ENCODE measurements around the gene DKK1.

Gene DKK1, protein sequence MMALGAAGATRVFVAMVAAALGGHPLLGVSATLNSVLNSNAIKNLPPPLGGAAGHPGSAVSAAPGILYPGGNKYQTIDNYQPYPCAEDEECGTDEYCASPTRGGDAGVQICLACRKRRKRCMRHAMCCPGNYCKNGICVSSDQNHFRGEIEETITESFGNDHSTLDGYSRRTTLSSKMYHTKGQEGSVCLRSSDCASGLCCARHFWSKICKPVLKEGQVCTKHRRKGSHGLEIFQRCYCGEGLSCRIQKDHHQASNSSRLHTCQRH

DNA sequence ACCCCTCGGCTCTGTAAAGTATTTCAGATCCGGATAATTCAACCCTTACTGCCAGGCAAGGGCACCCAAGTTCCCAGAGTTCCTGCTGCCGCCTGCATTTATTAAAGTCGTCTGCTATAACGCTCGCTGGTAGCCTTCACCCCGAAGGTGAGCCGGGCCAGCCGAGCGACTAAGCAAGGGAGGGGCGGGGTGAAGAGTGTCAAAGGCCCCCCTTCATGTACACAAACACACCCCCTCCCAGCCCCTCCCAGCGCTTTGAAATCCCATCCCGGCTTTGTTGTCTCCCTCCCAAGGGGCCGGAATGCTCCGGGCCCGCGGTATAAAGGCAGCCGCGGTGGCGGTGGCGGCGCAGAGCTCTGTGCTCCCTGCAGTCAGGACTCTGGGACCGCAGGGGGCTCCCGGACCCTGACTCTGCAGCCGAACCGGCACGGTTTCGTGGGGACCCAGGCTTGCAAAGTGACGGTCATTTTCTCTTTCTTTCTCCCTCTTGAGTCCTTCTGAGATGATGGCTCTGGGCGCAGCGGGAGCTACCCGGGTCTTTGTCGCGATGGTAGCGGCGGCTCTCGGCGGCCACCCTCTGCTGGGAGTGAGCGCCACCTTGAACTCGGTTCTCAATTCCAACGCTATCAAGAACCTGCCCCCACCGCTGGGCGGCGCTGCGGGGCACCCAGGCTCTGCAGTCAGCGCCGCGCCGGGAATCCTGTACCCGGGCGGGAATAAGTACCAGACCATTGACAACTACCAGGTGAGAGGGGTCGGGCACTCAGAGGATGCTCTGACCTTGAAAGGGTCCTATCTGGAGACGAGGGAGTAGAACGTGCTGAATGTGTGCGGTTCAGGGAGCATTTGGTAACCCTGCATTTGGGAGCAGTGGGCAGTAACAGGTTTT lies at the start of gene DKK1:
Gene DKK1 (plus strand): TSS at position 349 of the 889 bp plus-strand sequence. CDS start 154 bp downstream, at position 503.
- DNase-seq: no peak

DNA sequence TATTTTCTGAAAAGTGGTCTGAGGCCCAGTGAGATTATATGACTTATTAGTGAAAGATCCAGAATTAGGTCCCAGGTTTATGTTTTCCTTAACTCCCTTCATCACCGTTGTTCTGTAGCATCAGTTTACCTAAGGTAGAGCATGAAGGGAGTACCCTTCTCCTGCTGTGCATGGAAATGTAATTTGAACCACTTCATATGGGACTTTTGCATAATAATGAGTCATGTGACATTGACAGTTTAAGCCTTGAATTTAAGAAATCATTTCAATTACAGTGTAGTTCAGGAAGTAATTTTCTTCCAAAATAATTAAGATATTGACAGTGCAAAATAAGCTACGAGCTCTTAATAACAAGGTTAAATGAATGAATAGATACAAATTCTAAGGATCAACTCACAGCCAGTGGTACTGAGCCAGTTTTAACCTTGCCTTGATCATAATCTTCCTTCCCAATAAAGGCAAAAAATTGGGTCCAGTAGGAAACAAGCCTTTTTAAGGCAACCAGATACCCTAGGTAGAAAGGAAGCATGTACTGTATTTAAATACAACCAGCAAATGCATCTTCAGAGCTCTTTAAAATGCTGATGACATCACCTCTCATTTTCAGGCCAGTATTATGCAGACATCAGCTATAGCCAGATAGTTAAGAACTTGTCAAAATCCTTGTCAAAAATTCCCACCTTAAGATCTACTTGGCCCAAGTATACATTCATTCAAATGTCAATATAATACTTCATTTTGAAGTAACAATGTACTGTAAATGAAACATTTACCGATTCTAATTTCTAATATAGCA lies 48.8 kb upstream of the DKK1 start:
- DNase-seq: no peak

DNA sequence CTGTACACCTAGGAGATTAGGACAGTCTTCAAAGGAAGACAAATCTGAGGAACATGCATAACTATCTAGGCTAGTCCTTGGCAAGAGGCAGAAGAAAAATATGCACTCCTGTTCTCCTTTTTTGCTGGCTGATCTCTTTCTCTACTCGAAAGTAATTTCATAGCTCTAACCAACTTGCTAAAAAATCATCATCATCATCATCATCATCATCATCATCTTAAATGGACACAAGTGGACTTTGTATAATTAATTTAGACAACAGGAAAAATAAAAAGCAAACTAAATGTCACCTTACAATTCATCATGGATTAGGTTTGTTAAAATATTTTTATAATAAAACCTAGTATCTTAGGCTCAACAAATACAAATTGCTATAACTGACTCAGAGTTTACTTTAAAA lies 47.2 kb upstream of the DKK1 start:
- DNase-seq: no peak

DNA sequence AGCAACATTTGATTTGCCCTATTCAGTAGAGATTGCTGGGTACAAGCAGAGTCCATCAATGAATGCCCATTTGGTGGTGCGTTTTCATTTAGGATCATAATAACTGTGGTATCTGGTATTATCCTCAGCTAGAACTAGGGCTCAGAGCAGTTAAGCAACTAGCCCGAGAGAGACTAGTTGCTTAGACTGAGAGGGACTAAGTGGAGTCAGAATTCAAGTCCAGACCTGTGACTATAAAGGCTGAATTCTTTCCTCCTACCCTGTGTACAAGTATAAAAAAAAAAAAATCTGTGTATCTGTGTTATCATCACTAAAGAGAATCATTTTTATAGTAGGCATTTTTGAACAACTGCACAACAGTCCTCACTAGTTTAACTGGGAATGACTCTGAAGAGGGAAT lies 45.3 kb upstream of the DKK1 start:
- DNase-seq: no peak

DNA sequence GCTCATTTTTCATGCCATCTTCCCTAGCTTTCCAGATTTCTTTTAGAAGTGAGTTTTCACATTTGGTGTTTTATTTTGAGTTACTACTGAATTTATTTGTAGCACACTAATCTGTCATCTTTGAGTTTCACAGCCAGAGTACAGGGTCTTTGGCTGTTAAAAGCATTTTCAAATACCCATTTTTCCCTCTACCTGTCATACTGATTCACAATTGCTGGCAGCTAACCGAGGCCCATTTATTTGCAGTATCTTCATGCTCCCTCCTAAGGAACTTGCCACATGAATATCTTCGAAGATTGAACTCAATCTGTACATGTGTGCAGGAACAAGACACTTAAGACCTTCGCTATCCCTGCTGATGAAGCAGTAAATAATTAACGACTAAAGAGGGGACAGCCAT lies 44.8 kb upstream of the DKK1 start:
- DNase-seq: no peak

DNA sequence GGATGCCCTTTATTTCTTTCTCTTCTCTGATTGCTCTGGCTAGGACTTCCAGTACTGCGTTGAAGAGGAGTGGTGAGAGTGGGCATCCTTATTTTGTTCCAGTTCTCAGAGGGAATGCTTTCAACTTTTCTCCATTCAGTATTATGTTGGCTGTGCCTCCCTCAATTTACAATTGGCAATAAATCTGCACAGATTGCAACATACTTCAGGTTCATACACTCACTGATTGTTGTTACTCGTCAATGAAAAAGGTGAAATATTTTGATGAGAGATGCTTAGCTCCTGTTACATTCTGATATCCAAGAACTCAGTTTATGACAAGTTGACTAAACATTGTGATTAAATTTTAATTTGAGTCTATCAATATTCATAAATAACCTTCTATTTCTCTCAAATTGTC lies 37.9 kb upstream of the DKK1 start:
- DNase-seq: no peak

DNA sequence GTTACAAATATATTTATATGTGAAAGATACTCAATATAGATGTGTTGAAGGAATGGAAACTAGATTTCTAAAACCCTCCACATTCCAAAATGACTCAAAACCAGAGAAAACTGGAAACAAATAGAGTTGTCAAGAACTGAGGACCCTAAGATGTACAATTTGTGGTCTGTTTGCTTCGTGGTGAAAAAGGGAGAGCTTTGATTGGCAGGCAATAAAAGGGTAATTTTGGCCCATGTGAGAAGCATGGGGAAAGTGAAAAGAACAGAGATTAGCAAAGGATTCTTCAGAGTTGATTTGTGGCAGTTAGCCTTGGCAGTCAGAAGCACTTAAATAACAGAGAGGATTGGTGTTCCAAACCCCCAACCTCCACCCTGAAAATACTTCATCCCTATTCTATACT lies 37.1 kb upstream of the DKK1 start:
- no peak for DNase-seq

DNA sequence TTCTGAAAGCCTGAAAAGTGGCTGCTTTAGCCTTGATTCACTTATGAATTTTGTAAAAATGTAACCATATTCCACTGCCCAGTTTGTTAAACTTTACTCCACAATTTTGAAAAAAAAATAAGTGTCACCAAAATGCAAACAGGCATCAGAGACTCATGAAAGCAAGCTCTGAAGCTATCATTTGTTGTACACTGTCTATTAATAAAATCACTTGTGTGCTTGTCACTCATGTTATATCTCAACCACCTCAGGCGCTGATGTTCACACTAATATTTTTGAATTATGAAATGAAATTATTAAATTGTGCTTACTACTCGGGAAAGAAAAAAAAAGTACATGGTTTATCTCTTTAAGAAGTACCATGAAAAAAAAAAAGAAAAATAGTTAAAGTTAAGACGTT lies 34.5 kb upstream of the DKK1 start:
- DNase-seq: no peak

DNA sequence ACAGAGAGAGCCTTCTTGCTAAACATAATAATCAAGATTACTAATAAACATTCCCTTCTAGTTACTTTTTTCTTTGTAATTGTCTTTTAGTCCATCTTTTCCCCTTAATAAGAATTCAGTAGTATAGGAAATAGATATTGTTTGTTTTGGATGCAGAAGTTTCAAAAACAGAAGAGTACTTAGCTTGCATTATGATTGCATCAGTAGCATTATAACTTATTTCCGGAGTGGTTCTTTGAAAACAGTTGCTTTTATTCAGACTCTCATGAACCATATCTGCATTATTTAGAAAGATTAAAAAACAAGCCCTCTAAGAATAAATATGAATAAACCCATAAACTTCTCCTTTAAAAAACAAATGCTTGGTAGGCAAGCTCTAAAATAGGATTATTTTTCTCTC lies 34.0 kb upstream of the DKK1 start:
- no peak for DNase-seq

DNA sequence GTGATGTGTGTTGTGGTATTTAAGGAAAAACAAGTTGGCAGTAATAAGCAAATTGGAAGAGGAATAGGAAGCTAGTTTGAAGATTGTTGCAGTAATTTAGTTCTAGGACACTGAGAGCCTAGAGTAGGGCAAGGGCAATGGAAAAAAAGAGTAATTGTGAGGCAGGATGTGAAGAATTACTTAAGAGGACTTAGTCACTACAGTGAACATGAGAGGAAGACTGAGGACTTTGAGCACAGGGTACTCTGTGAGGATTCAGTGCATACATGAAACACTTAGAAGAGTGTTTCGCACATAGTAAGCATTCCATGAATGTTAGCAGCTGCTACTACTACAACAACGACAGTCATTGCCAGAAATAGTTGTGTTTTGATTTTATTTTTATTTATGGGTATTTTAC lies 30.9 kb upstream of the DKK1 start:
- DNase-seq: no peak

DNA sequence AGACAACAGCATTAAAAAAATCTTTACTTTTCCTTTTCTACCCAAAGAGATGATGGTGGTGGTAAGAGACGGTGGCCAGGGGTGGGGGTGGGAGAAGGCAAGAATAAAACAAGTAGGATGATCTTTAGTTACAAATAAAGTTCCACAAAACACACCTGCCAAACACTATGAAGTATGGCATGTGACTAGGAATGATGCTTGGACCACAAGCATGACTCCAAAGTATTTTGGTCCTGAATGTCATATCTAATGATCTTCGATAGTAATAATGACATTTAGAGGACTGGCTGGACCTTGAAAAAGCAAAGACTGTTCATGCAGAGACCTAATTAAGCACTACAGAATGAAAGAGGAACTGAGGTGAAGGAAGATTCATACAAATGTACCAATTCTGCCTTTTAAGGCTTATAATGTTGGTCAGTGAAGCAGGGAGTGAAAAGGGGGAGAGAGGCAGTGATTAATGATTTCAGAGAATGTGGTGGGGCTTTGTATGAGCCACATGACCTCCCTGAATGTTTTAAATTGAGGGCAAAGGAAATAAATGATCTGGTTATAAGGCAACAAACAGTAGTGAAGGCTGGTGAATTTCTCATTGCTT lies 29.6 kb upstream of the DKK1 start:
- no peak for DNase-seq

DNA sequence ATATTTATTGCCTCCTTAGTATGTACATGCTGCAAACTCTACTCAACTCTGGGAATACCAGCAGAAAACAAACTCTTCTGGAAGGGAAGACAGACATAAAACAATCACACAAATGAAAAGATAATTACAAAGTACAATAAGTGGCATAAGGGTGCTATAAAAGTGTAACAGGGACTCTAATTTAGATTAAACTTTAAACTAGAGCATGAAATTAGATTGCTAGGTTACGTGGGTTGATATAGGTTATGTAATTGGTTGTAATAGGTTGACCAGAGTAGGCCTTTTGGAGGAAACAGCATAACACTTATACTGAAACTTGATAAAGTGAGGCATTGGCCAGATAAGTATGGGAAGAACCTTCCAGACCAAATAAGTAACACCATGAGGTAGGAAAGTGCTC lies 26.2 kb upstream of the DKK1 start:
- DNase-seq: no peak

DNA sequence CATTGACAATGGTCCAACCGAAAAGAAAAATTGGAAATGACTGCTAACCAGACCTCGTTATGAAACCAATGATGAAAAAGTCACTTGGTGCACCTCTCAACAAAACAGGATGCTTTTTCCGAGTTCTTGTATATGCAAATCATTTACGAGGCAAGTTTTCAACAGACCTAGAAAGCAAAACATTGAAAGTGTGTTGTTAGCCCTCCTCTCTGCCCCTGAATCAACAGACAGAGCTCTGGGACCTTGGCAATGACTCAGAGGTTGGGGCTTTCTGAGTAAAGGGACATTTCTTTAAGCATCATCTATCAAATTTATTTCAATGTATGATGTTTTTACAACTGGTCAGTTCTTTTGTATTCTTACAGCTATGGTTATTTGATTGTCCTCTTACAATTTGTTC lies 16.3 kb upstream of the DKK1 start:
- no peak for DNase-seq

DNA sequence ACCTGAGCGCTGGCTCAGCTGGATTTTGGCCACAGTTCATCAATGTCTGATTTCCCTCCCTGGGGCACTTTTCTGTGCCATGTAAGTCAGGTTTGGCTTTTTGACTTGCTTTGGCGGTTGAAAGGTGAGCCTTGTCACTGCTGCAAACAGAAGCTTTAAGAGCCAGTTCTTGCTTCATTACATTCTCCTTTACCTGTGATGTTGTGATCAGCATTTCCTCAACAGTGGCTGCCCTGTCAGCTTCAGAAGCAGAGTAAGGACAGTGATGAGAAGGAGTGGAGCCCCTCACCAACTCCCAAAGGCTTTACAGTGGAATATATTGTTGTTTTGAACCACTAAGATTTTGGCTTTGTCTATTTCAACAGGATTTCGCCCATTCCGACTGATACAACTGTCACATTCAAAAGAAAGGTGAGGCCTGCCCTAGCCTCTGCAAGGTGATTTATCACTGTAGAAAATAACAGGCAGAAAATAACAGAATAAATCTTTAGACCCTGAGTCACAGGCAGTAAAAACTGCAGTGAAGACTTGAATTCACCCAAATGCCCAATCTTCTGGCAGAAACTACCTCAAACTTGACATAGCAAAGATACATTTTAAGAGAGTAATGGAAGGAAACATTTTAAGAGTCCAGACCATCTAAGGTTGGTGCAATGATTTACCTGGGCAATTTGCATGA lies 13.3 kb upstream of the DKK1 start:
- no peak for DNase-seq

DNA sequence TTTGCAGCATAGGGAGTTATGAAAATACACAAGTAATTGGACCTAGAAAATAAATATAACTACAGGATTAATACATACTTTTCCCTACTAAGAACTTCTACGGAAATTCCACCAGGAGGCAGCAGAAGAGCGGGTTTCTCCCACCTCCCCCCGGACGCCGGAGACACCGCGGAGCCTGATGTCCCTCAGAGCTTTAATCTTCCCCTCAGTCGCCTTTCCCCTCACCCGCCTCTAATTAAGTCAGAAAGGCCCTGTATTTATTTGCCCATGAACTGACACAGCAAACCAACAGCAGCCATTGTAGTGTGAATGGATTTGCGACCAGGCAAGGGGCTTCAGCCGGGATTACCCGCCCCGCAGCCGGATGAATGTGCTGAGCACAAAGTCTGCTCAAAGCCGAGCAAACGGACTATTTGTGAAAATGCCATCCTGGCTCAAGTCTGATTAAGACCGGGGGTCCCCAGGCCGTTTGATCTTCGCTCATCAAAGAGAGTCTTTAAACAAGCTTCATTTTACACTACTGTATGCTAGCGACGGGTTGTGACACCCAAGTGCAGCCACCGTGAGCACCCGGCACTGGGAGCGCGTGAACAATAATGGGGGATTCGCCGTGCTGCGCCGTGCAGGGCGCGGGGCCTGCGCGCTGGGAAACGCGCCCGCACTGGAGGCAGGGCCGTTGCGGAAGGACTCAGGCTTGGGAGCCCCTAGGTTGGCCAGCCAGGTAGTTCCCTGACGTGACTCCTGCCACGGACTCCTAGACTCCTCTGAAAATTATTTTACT lies 5.6 kb upstream of the DKK1 start:
- DNase-seq: peak; percentile 8

DNA sequence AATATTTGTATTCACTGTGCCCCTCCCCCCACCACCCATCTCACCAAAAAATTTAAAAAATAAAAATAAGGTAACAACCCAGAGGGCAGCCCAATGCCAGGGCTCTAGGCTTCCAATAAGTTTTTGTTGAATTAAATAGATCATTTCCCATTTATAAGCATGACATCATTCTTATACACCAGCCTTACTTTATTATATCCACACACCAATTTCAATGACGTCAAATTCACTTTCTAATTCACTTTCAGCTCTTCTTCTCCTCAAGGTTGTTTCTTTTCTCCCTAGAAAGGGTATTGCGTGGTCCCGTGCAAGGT lies 1.2 kb upstream of the DKK1 start:
- no peak for DNase-seq

DNA sequence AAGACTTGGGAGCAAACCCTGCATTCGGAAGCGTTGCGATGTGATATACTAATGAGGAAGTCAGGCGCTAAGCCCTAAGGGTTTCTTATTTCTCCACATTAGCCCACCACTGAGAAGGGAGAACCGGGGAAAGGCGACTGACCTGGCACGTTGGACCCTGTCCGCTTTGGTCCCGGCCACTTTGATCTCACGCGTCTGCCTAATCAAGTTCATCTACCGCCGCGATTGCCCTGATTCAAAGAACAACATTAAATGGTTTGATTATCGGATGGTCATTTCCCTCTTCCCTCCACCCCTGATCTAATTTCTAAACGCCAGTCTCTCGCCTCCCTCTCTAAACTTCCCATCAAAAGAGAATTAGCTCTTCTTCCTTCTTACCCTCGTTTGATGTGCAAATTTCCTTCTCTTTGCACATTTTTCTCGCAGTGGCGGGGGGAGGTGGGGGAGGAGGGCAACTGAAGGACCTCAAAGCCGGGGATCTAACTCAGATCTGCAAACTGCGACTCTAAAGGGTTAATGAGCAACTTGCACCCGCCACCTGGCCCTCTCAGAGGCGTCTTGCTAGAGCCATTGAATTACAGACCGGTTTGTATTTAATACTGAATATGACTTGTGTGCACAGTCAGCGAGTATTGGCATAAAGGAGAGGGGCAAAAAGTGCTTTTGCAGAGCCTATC lies 687 bp upstream of the DKK1 start:
- DNase-seq: no peak

DNA sequence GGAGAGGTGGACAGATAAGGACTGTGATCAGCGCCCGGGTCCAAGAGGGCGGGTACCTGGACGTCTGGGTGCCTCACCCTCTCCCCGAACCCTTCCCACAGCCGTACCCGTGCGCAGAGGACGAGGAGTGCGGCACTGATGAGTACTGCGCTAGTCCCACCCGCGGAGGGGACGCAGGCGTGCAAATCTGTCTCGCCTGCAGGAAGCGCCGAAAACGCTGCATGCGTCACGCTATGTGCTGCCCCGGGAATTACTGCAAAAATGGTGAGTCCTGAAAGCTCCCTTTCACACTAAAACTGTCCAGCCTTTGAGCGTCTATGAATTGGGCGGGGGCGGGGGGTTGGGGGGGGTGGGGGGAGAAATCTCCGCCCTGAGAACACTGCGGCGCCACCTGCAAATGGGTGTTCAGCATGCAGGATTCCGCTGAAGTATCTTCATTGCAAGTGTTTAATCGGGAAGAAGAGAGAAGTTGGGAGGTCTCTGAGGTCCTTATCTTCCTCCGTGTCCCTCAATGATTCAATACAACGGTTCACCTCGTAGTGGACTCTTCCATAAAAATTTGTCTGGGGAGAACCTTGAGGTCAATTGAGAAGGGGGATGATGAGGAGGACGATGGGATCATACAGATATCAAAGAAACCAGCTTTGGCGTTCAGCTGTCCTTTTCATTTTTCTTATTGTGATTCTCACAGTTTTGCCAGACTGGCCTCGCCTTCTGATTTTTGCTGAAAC lies 906 bp downstream of the DKK1 start:
- no peak for DNase-seq

DNA sequence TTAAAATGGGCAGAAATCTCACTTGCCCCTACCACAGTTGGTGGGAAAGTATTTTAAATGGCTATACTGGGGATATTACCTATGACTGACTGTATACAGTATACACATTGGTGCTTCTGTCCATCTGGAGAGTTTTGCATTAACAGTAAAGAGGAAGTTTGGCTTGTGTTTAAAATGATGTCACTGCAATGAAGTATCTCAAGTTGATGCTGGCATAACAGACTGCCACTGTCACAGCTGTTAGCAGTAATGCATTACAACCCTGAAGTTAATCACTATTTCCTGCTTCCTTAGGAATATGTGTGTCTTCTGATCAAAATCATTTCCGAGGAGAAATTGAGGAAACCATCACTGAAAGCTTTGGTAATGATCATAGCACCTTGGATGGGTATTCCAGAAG lies 1.9 kb downstream of the DKK1 start:
- no peak for DNase-seq

DNA sequence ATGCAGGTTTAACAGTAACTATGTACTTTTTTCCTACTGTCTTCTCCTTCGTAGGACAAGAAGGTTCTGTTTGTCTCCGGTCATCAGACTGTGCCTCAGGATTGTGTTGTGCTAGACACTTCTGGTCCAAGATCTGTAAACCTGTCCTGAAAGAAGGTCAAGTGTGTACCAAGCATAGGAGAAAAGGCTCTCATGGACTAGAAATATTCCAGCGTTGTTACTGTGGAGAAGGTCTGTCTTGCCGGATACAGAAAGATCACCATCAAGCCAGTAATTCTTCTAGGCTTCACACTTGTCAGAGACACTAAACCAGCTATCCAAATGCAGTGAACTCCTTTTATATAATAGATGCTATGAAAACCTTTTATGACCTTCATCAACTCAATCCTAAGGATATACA lies 2.4 kb downstream of the DKK1 start:
- DNase-seq: no peak

All from NCI-H2171 treated with DMSO at 0.1 percent for 48 hours (cell line).